Measurements from ENCODE around the gene UQCC2.

UQCC2 gene

DNA sequence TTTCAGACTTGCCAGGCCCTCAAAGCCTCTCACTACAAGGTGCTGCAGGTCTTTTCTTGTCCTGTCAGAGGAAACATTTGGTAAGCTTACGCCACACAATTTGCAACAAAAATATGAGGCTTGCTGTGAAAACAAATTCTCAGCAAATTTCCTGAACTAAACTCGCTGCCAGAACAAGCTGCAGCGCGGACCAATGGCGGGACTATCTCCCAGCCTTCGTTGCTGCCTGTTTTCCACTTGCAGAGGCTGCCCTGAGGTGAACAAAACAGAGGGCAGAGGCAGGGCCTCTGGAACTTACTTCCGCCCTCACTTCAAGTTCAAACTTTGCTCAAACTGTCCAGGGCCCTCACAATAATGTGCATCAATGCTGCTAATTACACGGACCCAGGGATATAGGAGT is 12.4 kb downstream of the UQCC2 start (continued):
- TF ChIP-seq ESRRG (CRISPR knock-in tag; IDR thresholded peaks at IDR 0.05) (no peak), ZNF70 (CRISPR knock-in tag; IDR thresholded peaks at IDR 0.05) (no peak), ZFP3 (CRISPR knock-in tag; IDR thresholded peaks at IDR 0.05) (no peak)
- TF ChIP-seq, protein P1, sequence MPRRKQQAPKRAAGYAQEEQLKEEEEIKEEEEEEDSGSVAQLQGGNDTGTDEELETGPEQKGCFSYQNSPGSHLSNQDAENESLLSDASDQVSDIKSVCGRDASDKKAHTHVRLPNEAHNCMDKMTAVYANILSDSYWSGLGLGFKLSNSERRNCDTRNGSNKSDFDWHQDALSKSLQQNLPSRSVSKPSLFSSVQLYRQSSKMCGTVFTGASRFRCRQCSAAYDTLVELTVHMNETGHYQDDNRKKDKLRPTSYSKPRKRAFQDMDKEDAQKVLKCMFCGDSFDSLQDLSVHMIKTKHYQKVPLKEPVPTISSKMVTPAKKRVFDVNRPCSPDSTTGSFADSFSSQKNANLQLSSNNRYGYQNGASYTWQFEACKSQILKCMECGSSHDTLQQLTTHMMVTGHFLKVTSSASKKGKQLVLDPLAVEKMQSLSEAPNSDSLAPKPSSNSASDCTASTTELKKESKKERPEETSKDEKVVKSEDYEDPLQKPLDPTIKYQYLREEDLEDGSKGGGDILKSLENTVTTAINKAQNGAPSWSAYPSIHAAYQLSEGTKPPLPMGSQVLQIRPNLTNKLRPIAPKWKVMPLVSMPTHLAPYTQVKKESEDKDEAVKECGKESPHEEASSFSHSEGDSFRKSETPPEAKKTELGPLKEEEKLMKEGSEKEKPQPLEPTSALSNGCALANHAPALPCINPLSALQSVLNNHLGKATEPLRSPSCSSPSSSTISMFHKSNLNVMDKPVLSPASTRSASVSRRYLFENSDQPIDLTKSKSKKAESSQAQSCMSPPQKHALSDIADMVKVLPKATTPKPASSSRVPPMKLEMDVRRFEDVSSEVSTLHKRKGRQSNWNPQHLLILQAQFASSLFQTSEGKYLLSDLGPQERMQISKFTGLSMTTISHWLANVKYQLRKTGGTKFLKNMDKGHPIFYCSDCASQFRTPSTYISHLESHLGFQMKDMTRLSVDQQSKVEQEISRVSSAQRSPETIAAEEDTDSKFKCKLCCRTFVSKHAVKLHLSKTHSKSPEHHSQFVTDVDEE (CRISPR knock-in tag; IDR thresholded peaks at IDR 0.05): no peak
- TF ChIP-seq, protein P2, sequence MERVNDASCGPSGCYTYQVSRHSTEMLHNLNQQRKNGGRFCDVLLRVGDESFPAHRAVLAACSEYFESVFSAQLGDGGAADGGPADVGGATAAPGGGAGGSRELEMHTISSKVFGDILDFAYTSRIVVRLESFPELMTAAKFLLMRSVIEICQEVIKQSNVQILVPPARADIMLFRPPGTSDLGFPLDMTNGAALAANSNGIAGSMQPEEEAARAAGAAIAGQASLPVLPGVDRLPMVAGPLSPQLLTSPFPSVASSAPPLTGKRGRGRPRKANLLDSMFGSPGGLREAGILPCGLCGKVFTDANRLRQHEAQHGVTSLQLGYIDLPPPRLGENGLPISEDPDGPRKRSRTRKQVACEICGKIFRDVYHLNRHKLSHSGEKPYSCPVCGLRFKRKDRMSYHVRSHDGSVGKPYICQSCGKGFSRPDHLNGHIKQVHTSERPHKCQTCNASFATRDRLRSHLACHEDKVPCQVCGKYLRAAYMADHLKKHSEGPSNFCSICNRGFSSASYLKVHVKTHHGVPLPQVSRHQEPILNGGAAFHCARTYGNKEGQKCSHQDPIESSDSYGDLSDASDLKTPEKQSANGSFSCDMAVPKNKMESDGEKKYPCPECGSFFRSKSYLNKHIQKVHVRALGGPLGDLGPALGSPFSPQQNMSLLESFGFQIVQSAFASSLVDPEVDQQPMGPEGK (CRISPR knock-in tag; IDR thresholded peaks at IDR 0.05; ENCODE audit: borderline replicate concordance): no peak

DNA sequence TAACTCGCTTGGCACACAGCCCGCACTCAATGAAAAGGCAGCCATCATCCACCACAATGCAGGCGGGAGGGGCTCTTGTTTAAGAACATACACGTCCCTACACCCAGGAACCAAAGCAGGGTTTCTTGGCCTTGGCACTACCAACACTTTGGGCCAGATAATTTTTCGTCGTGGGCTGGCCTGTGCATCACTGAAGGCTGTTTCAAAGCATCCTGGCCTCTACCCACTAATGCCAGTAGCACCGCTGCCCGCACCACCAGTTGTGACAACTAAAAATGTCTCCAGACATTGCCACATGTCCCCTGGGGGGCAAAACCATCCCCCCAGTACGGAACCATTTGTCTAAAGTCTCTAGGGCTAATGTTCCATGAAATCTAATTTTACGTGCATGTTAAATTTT is 13.0 kb downstream of the UQCC2 start:
- no peak for ATAC-seq
- TF ChIP-seq ARNTL (CRISPR knock-in tag; IDR thresholded peaks at IDR 0.05; ENCODE audit: borderline replicate concordance, low read depth) (no peak), ZNF70 (CRISPR knock-in tag; IDR thresholded peaks at IDR 0.05) (no peak), ZC3H10 (CRISPR knock-in tag; IDR thresholded peaks at IDR 0.05) (no peak), RARB (CRISPR knock-in tag; IDR thresholded peaks at IDR 0.05) (no peak), ZNF8 (CRISPR knock-in tag; IDR thresholded peaks at IDR 0.05) (no peak)

DNA sequence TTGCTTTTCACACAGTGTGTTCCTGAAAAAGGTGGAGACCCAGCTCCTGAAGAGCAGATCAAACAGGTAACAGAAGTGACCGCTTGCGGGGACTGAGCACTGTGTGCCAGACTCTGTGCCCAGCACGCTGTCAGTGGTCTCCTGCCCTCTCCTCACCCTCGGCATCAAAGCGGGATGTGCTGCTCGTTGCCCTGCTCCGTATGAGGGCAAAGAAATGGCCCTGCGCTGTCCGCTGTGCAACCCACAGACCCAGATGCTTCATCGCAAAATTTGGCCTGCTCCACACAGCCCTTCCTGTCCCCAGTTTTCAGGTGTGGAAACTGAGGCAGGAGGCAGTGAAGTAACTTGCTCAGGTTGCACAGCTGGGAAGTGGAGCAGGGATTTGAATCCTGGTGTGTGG is 13.7 kb downstream of the UQCC2 start:
- no peak for TF ChIP-seq SNAI2 (CRISPR knock-in tag; IDR thresholded peaks at IDR 0.05)
- TF ChIP-seq TOX (CRISPR knock-in tag; IDR thresholded peaks at IDR 0.05; ENCODE audit: borderline replicate concordance): no peak
- ATAC-seq: no peak

DNA sequence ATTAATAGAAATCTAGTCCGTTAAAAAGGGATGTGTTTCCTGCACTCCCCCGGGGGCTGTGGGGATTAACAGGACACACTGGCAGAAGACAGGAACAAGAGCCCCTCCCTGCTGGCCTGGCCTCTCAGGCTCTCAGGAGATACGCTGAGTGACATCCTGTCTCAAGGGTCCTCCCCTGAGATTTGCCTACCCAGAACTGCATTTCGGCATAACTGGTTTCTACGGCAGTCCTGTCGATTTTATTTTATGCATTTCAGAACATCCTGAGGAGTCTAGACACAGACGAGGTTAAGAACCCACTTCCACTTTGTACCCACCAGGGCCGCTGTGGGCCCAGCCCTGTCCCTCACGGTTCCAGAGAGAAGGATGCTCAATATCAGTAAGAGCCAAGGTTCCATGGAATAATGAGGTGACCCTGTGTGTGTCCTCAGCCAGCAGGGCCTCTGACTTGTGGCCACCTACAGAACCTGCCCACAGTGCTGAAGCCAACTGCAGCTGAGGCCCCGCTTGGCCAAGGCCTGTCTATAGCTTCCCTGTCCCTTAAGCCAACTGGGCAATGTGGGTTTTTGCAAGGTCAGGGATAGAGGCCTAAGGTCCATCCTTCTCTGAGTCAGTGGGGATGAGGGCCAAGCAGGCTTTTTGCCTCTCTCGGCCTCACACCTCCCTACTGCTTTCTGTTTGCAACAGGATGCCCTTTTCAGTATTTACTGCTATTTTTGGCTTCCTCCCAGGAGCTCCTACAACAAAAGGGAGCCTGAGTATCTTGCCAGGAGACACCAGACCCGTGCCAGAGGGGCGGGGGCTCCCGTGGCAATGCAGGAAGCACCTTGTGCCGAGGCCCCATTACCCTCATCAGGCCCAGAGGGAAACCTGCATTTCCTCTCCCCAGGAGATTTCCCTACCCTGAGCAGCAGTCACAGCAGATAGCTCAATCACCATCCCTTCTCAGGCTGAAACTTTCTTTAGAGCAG is 14.7 kb downstream of the UQCC2 start:
- TF ChIP-seq ISL1 (CRISPR knock-in tag; IDR thresholded peaks at IDR 0.05): no peak
- TF ChIP-seq, protein P3, sequence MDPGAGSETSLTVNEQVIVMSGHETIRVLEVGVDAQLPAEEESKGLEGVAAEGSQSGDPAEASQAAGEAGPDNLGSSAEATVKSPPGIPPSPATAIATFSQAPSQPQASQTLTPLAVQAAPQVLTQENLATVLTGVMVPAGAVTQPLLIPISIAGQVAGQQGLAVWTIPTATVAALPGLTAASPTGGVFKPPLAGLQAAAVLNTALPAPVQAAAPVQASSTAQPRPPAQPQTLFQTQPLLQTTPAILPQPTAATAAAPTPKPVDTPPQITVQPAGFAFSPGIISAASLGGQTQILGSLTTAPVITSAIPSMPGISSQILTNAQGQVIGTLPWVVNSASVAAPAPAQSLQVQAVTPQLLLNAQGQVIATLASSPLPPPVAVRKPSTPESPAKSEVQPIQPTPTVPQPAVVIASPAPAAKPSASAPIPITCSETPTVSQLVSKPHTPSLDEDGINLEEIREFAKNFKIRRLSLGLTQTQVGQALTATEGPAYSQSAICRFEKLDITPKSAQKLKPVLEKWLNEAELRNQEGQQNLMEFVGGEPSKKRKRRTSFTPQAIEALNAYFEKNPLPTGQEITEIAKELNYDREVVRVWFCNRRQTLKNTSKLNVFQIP (CRISPR knock-in tag; IDR thresholded peaks at IDR 0.05; ENCODE audit: borderline replicate concordance, low read depth): no peak
- TF ChIP-seq, protein P4, sequence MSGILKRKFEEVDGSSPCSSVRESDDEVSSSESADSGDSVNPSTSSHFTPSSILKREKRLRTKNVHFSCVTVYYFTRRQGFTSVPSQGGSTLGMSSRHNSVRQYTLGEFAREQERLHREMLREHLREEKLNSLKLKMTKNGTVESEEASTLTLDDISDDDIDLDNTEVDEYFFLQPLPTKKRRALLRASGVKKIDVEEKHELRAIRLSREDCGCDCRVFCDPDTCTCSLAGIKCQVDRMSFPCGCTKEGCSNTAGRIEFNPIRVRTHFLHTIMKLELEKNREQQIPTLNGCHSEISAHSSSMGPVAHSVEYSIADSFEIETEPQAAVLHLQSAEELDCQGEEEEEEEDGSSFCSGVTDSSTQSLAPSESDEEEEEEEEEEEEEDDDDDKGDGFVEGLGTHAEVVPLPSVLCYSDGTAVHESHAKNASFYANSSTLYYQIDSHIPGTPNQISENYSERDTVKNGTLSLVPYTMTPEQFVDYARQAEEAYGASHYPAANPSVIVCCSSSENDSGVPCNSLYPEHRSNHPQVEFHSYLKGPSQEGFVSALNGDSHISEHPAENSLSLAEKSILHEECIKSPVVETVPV (CRISPR knock-in tag; IDR thresholded peaks at IDR 0.05): no peak
- no peak for TF ChIP-seq ZNF8 (CRISPR knock-in tag; IDR thresholded peaks at IDR 0.05)
- peak; percentile 53 for ATAC-seq

DNA sequence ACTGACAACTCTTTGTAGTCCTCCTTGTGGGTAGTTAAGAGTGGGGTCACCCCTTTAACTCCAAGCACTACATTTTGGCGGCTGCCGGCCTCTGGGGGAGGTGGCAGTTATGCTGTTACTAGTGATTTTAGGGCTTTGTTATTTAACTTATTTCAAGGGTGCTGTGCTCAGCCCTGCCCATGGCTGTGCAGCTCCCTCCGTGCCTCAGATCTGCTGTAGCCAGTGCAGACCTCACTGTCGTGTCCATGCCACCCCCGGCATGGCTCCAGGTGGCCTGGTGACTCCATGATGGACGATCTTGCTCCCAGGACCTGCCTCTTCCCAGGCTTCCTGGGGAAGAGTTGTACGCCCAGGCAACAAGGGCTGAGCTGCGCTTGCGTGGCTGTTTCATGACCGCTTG is 15.4 kb downstream of the UQCC2 start:
- ATAC-seq: no peak

More for the DNA sequence above, 15.4 kb downstream of the UQCC2 start:
- no peak for TF ChIP-seq ZNF8 (CRISPR knock-in tag; IDR thresholded peaks at IDR 0.05)
- TF ChIP-seq, protein P4 (CRISPR knock-in tag; IDR thresholded peaks at IDR 0.05): no peak
- TF ChIP-seq ZNF565 (CRISPR knock-in tag; conservative IDR thresholded peaks at IDR 0.05; ENCODE audit: low read depth): no peak
- no peak for TF ChIP-seq ZC3H10 (CRISPR knock-in tag; IDR thresholded peaks at IDR 0.05)
- no peak for TF ChIP-seq ZFP3 (CRISPR knock-in tag; IDR thresholded peaks at IDR 0.05)
- TF ChIP-seq ZNF70 (CRISPR knock-in tag; IDR thresholded peaks at IDR 0.05): no peak
